Subcutaneous abdominal adipose tissue (tissue), 5 donors: Measurements from ENCODE around the gene CIBAR2.
A peak's percentile ranks its signal among the peaks of the same experiment; 100 is the strongest.

ENCODE experiments used
- H3K27ac ChIP-seq: one replicate; pipeline ENCODE4 v1.7.0; 2013; ENCODE audit warnings: low read depth, mild to moderate bottlenecking, inconsistent platforms, low read length, moderate library complexity
- H3K27me3 ChIP-seq, 5 donors: one replicate each; pipeline ENCODE4 v1.7.0; 2013; ENCODE audit warnings: low read length in 5 of 5, inconsistent platforms in 1 of 5; ENCODE audit not compliant: control insufficient read depth in 5 of 5, insufficient read depth in 4 of 5
- H3K36me3 ChIP-seq, 5 donors: one replicate each; pipeline ENCODE4 v1.7.0; 2013; ENCODE audit warnings: low read length in 5 of 5; ENCODE audit not compliant: control insufficient read depth in 5 of 5, insufficient read depth in 5 of 5
- H3K4me1 ChIP-seq, 5 donors: one replicate each; pipeline ENCODE4 v1.7.0; 2013; ENCODE audit warnings: low read length in 5 of 5, mild to moderate bottlenecking in 3 of 5, moderate library complexity in 1 of 5; ENCODE audit not compliant: control insufficient read depth in 5 of 5, insufficient read depth in 5 of 5
- H3K4me3 ChIP-seq, 5 donors: one replicate each; pipeline ENCODE4 v1.7.0; 2013; ENCODE audit warnings: low read length in 5 of 5, low read depth in 1 of 5
- H3K9ac ChIP-seq, 5 donors: one replicate each; pipeline ENCODE4 v1.7.0; 2013; ENCODE audit warnings: low read length in 5 of 5, mild to moderate bottlenecking in 4 of 5, moderate library complexity in 3 of 5
- H3K9me3 ChIP-seq, 5 donors: one replicate each; pipeline ENCODE4 v1.7.0; 2013; ENCODE audit warnings: low read length in 5 of 5; ENCODE audit not compliant: control insufficient read depth in 5 of 5
- donor health status: healthy.
- donor health status: healthy.
- donor health status: healthy.
- donor health status: healthy.
- donor health status: healthy.

The CIBAR2 gene

DNA sequence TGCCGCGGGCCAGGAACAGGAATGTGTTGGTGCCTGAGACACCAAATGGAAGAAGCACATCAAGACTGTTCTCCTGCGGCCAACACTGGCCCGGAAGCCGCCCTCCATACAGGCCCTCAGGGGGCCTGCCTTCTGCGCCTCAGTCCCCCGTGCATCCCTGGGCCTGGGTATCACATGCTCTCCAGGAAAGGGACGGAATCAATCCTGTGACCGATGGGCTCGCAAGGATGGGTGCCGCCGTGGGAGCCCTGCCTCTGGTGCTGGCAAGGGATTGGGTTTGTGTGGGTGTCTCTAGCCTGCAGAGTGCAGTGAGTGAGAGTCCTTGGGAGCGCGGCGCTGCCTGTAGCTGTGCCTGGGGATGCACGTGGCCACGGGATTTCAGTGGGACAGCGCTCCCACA, 19.4 kb downstream of the CIBAR2 start:
- peaks cover 0 to 21% (median 4%) of the 10 kb centered on the region in 5 donors for H3K4me1 ChIP-seq
- no peak overlapping the region for H3K4me3 ChIP-seq
- no peak overlapping the region for H3K27ac ChIP-seq

GRCh38 chr16:85092309-85092708, 20.0 kb downstream of the CIBAR2 start:
- Histone ChIP-seq H3K36me3 (peaks cover 0 to 21% (median 2%) of the 10 kb centered on the region in 5 donors), H3K9me3 (no peaks in the 10 kb centered on the region), H3K27me3 (peaks cover 6 to 17% (median 10%) of the 10 kb centered on the region in 5 donors), H3K9ac (no peak overlapping the region), H3K4me1 (peaks cover 0 to 21% (median 4%) of the 10 kb centered on the region in 5 donors), H3K27ac (no peak overlapping the region), H3K4me3 (no peak overlapping the region)

More for the DNA sequence above, 19.4 kb downstream of the CIBAR2 start:
- H3K27me3 ChIP-seq, result peaks cover 6 to 21% (median 10%) of the 10 kb centered on the region in 5 donors
- H3K9ac ChIP-seq, result no peak overlapping the region
- peaks cover 0 to 18% (median 2%) of the 10 kb centered on the region in 5 donors for H3K36me3 ChIP-seq
- no peaks in the 10 kb centered on the region for H3K9me3 ChIP-seq

GRCh38 chr16:85091522-85091910, 20.8 kb downstream of the CIBAR2 start:
- H3K36me3 ChIP-seq, result peaks cover 0 to 21% (median 2%) of the 10 kb centered on the region in 5 donors
- peaks cover 6 to 14% (median 10%) of the 10 kb centered on the region in 5 donors for H3K27me3 ChIP-seq
- H3K9ac ChIP-seq, result peak overlapping the region in 1 of 5 donors; percentile 4
- peaks cover 0 to 21% (median 9%) of the 10 kb centered on the region in 5 donors for H3K4me1 ChIP-seq
- H3K9me3 ChIP-seq, result no peaks in the 10 kb centered on the region
- no peak overlapping the region for H3K27ac ChIP-seq
- H3K4me3 ChIP-seq, result no peak overlapping the region

DNA sequence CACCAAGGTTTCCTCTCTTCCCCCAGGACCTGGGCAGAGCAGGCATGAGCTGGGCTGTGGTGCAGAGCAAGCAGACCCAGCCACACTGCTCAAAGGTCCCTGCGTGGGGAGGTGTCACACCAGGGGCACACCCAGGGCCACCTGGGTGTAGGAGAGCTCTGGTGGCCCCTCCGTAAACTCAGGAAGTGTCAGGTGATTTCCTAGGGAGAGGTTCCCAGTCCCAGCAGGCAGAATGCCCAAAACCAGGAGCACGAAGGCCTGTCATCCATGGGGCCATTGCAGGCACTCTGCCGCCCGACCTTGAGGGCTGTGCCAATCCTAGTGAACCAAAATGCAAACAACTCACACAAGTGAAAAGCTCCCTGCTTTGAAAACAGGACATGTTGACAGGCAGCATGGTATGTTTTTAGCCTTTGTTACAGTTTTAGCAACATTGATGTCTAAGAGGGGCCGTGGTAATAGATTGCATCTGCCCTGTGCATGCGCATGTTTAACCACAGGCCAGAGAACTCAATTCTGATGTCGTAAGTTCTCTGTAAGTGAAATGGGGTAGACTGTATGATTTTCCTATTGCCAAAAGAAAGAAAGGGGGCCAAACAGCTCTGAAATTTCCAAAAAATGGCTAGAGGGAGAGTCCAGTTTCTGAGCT, 21.3 kb downstream of the CIBAR2 start:
- H3K27ac ChIP-seq, result no peak overlapping the region

DNA sequence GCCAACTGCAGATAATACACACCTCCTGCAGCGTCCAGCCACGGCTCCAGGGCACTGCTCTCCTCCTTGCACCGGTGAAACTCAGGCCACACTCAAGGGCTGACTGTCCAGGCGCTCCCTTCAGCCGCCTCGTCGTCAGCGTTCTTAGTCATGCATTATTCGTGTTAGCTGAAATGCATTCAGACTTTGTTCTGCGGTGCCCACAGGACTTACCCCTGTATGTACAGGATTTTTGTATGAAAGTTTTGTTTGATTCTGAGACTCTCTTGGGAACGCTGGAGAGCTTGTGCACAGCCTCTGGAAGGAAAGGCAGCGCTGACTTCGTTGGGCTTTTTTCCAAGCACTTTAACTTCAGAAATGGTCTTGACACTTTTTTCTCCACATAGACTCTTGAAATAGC, 22.1 kb downstream of the CIBAR2 start:
- Histone ChIP-seq H3K36me3 (peaks cover 0 to 21% (median 2%) of the 10 kb centered on the region in 5 donors), H3K4me3 (no peak overlapping the region), H3K9me3 (no peaks in the 10 kb centered on the region), H3K9ac (no peak overlapping the region), H3K27ac (no peak overlapping the region), H3K4me1 (peaks cover 0 to 21% (median 10%) of the 10 kb centered on the region in 5 donors), H3K27me3 (peaks cover 2 to 10% (median 7%) of the 10 kb centered on the region in 5 donors)

More for the DNA sequence above, 21.3 kb downstream of the CIBAR2 start:
- peaks cover 0 to 21% (median 2%) of the 10 kb centered on the region in 5 donors for H3K36me3 ChIP-seq
- no peak overlapping the region for H3K4me3 ChIP-seq
- H3K9ac ChIP-seq, result no peak overlapping the region
- peaks cover 0 to 21% (median 10%) of the 10 kb centered on the region in 5 donors for H3K4me1 ChIP-seq
- H3K27me3 ChIP-seq, result peaks cover 5 to 12% (median 10%) of the 10 kb centered on the region in 5 donors
- no peaks in the 10 kb centered on the region for H3K9me3 ChIP-seq

GRCh38 chr16:85089525-85089924, 22.7 kb downstream of the CIBAR2 start:
- no peak overlapping the region for H3K27ac ChIP-seq
- H3K36me3 ChIP-seq, result peaks cover 0 to 21% (median 2%) of the 10 kb centered on the region in 5 donors
- H3K9ac ChIP-seq, result no peak overlapping the region
- H3K4me3 ChIP-seq, result no peak overlapping the region
- H3K4me1 ChIP-seq, result peaks cover 0 to 21% (median 10%) of the 10 kb centered on the region in 5 donors
- no peaks in the 10 kb centered on the region for H3K9me3 ChIP-seq
- peaks cover 0 to 8% (median 4%) of the 10 kb centered on the region in 5 donors for H3K27me3 ChIP-seq

DNA sequence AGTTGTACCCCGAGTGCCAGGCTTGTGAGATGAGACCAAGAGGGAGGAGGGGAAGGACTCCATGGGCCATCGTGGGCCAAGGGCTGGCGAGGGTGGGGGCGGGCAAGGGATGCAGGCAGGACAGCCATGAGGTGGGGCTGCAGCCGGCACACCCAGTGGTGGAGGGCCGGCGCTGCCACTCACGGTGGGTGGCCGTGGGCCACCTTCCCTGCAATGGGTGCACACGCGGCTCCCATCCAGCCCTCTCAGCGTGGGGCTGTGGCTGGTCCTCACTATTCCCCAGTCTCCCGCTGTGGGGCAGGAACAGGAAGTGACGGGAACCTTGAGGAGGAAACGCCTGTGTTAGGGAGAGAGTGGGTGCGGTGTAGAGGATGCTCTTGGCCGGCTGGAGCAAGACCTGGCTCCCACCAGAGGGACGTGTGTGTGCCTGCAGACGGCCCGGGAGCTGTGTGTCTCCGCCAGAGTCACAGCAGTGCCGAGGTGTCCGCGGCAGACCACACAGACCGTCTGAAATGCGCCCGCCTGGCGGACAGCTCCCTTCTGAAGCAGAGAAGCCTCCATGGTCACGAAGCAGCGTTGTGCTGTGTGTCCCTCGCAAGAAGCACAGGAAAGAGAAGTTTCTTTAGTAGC, 23.6 kb downstream of the CIBAR2 start:
- H3K4me3 ChIP-seq, result no peak overlapping the region
- no peak overlapping the region for H3K9ac ChIP-seq
- H3K27me3 ChIP-seq, result peaks cover 0 to 4% (median 0%) of the 10 kb centered on the region in 5 donors
- no peaks in the 10 kb centered on the region for H3K9me3 ChIP-seq
- H3K36me3 ChIP-seq, result peaks cover 0 to 21% (median 2%) of the 10 kb centered on the region in 5 donors
- H3K4me1 ChIP-seq, result peaks cover 0 to 23% (median 10%) of the 10 kb centered on the region in 5 donors
- H3K27ac ChIP-seq, result no peak overlapping the region

DNA sequence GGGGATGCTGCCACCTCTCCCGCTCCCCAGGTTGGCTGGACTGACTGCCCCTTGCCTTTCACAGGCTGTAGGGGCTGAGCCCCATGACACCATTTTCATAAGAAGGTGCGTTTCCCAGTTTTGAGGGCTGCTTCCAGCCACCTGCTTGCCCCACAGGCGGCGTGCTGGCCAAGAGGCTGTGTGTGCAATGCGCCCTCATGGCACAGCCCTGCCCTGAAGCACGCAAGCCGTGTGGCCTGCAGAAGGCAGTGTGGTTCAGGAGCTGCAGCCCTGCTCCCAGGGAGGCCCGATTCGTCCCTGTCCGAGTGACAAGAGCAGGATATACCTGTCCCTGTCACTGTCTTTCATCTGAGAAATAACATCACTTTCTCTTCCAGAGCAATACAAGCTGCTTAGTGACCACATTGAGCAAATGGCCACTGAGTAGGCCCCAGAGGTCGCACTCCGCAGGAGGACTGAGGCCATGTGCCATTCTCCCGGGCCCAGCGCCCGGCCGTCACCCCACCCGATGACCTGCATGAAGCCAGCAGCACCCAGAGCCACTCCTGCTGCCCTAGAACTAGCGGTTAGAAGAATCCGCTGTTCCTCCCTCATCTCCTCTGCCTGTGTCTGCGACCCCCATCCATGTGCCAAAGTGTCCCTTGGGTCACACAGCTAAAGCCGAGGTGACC, 24.2 kb downstream of the CIBAR2 start:
- H3K27ac ChIP-seq, result no peak overlapping the region
- H3K4me3 ChIP-seq, result no peak overlapping the region
- no peak overlapping the region for H3K9ac ChIP-seq
- peaks cover 0 to 21% (median 2%) of the 10 kb centered on the region in 5 donors for H3K36me3 ChIP-seq
- H3K9me3 ChIP-seq, result no peaks in the 10 kb centered on the region
- H3K4me1 ChIP-seq, result peaks cover 0 to 26% (median 12%) of the 10 kb centered on the region in 5 donors
- no peaks in the 10 kb centered on the region for H3K27me3 ChIP-seq

DNA sequence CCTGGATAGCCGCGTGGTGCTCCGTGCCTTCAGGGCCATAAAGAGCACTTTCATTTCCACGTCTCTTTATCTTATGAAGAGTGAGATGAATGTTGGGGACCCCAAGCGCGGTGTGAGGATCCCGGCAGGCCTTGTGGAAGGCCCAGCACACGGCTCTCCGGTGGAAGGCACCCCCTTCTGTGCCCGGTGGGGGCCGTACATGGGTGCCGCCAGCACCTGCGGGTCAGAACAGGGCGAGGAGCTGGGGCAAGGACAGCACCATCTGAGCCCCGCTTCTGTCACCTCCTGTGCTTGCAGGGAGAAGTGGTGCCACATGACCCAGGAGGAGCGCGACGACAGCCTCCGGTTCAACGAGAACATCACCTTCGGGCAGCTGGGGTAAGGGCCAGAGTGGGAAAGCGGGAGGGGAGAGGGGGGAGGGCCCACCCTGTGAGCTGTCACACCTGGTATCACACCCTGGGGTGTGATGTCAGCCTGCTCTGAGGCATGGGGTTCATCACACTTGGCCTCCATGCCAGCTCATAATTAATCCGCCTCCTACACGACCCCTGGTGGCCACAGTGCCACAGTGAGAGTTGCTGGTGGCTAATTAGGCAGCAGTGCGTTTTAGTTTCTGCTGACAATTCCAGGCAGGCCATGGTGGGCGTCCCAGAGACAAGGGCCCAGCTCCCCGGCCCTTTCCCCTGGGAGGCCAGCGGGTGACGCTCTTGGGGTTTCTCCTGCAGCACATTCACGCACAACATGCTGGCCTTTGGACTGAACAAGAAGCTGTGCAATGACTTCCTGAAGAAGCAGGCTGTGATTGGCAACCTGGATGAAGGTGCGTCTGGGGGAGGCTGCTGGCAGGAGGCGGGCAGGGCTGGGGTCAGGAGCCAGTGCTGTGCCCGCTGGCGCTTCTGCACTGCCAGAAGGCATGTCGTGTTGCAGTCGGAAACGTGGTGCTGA, 25.7 kb downstream of the CIBAR2 start:
- H3K9ac ChIP-seq, result no peak overlapping the region
- no peaks in the 10 kb centered on the region for H3K27me3 ChIP-seq
- no peak overlapping the region for H3K4me3 ChIP-seq
- peaks cover 0 to 21% (median 2%) of the 10 kb centered on the region in 5 donors for H3K36me3 ChIP-seq
- H3K27ac ChIP-seq, result no peak overlapping the region
- H3K9me3 ChIP-seq, result no peaks in the 10 kb centered on the region
- H3K4me1 ChIP-seq, result peaks cover 0 to 26% (median 15%) of the 10 kb centered on the region in 5 donors
